Body of pancreas (tissue), 4 donors: ENCODE data around the gene CX3CL1. TPM values are rescaled to one million over a fixed set of nuclear protein-coding genes. Genes with fewer than 3 reads are reported as not detected.

Experiments used
- ATAC-seq: fragments of 150-250 bp; one replicate; pipeline ENCODE4 v1.9.1; 2016
- DNase-seq, 4 donors: peaks; one replicate each; pipeline ENCODE4 v3.0.0-alpha.2; 2019
- H3K27ac ChIP-seq, 4 donors: fragments of 200-600 bp; sonication (generic); 1 replicate in 3 of 4; 2 replicates in 1 of 4; pipeline versions ENCODE4 v1.5.1 to v1.6.1; 2016 to 2019; ENCODE audit warnings: mild to moderate bottlenecking in 1 of 4, mixed read lengths in 1 of 4, moderate library complexity in 1 of 4
- H3K27me3 ChIP-seq, 2 donors: fragments of 200-600 bp; sonication (generic); one replicate each; pipeline ENCODE4 v1.6.0; 2016; ENCODE audit warnings: mild to moderate bottlenecking in 1 of 2
- H3K36me3 ChIP-seq, 2 donors: fragments of 200-600 bp; sonication (generic); replicated peaks in 1 of 2; 2 replicates each; pipeline ENCODE4 v1.5.1; 2016; ENCODE audit warnings: low read depth in 2 of 2; ENCODE audit not compliant: insufficient read depth in 1 of 2
- H3K4me1 ChIP-seq: fragments of 200-600 bp; sonication (generic); one replicate; pipeline ENCODE4 v1.6.0; 2016
- H3K4me3 ChIP-seq, 2 donors: fragments of 200-600 bp; sonication (generic); 1 replicate in 1 of 2; 2 replicates in 1 of 2; pipeline ENCODE4 v1.5.1; 2016 to 2019
- H3K9me3 ChIP-seq, 3 donors: fragments of 200-600 bp; sonication (generic); 1 replicate in 2 of 3; 2 replicates in 1 of 3; pipeline ENCODE4 v1.5.1; 2016
- CTCF ChIP-seq, 7 experiments: fragments of 450-650 bp in 4 of 7; fragments of 200-600 bp in 3 of 7; sonication (generic) in 3 of 7; IDR thresholded peaks; one replicate each; pipeline ENCODE4 v1.5.1; 2016 to 2019; ENCODE audit warnings: antibody characterized with exemption in 7 of 7
- POLR2A ChIP-seq, 3 donors: fragments of 450-650 bp; IDR thresholded peaks; one replicate each; pipeline ENCODE4 v1.6.1; 2016; ENCODE audit warnings: antibody characterized with exemption in 3 of 3, mild to moderate bottlenecking in 2 of 3
- WGBS, 2 donors: methylation state at CpG; one replicate each; pipeline ENCODE4 v1.1.5; 2017; 5-methylcytosine and 5-hydroxymethylcytosine counted together
- intact Hi-C: fragments of 100-400 bp; cut with DNase I; formaldehyde crosslinking; loops from one replicate; pipeline ENCODE4 v1.15.1; 2023
- total RNA-seq, 2 donors: library from RNA; depleted of rRNA; stranded (reverse); fragments of >200 nt; gene quantifications; one replicate each; pipeline ENCODE4 v1.1.0, GENCODE V29; 2016

The CX3CL1 gene
- total RNA-seq, 2 donors from 2014 or later, result 14.5 to 19.1 TPM

- TF ChIP-seq POLR2A (IDR thresholded peaks at IDR 0.05) (no peak), CTCF (IDR thresholded peaks at IDR 0.05) (no peak)
- Histone ChIP-seq H3K9me3 (no peaks in the 10 kb centered on the region), H3K27ac (no peak overlapping the region), H3K36me3 (no peaks in the 10 kb centered on the region), H3K4me1 (no peaks in the 10 kb centered on the region), H3K4me3 (no peak overlapping the region), H3K27me3 (no peaks in the 10 kb centered on the region)
- 69 to 76% methylated on average over 5 of the region's 5 CpGs for WGBS, 2 donors
- ATAC-seq (no peak), DNase-seq (peak in 1 of 4 donors; percentile 27)
- intact Hi-C loops, result no loop called here
These were observed 36.8 kb downstream of the CX3CL1 start for GRCh38 chr16:57409065-57409464.

- intact Hi-C loops, result no loop called here
- H3K9me3 ChIP-seq, result no peaks in the 10 kb centered on the region
- ATAC-seq (no peak), DNase-seq (no peak)
- TF ChIP-seq CTCF (IDR thresholded peaks at IDR 0.05), result no peak
- TF ChIP-seq POLR2A (IDR thresholded peaks at IDR 0.05), result no peak
- H3K27ac ChIP-seq, result no peak overlapping the region
- H3K27me3 ChIP-seq, result no peaks in the 10 kb centered on the region
- no peak overlapping the region for H3K4me3 ChIP-seq
- H3K36me3 ChIP-seq, result no peaks in the 10 kb centered on the region
- no peaks in the 10 kb centered on the region for H3K4me1 ChIP-seq
- 59 to 62% methylated on average over 6 to 14 of the region's 14 CpGs for WGBS, 2 donors
These were observed 37.7 kb downstream of the CX3CL1 start for GRCh38 chr16:57409870-57410587.

GRCh38 chr16:57411362-57411976 is 39.2 kb downstream of the CX3CL1 start:
- Histone ChIP-seq H3K27me3 (no peaks in the 10 kb centered on the region), H3K9me3 (no peaks in the 10 kb centered on the region), H3K36me3 (no peaks in the 10 kb centered on the region), H3K4me3 (no peak overlapping the region), H3K27ac (no peak overlapping the region), H3K4me1 (peaks cover under 1% of the 10 kb centered on the region)
- no peak for ATAC-seq
- TF ChIP-seq CTCF (IDR thresholded peaks at IDR 0.05) (no peak), POLR2A (IDR thresholded peaks at IDR 0.05) (no peak)
- 45 to 58% methylated on average over 6 to 12 of the region's 12 CpGs for WGBS, 2 donors
- no peak for DNase-seq
- intact Hi-C loops, result no loop called here

- intact Hi-C loops, result no loop called here
- Histone ChIP-seq H3K4me3 (no peak overlapping the region), H3K36me3 (no peaks in the 10 kb centered on the region), H3K4me1 (peaks cover 10% of the 10 kb centered on the region), H3K27me3 (no peaks in the 10 kb centered on the region), H3K27ac (no peak overlapping the region), H3K9me3 (no peaks in the 10 kb centered on the region)
- ATAC-seq, result no peak
- 78 to 84% methylated on average over 9 of the region's 9 CpGs for WGBS, 2 donors
- TF ChIP-seq POLR2A (IDR thresholded peaks at IDR 0.05) (no peak), CTCF (IDR thresholded peaks at IDR 0.05) (no peak)
- no peak for DNase-seq
These were observed 40.3 kb downstream of the CX3CL1 start for GRCh38 chr16:57412584-57412983.
